IMR-90 (cell line): ENCODE measurements around the gene SAFB2.

Experiments
- CEBPB ChIP-seq: IDR thresholded peaks from 2 replicates; pipeline ENCODE4 v1.6.1; 2012; ENCODE audit warnings: low read depth, low read length, improper control_type of control experiment
- FOS ChIP-seq: fragments of 150-350 bp; IDR thresholded peaks from 2 replicates; pipeline ENCODE4 v1.6.1; 2016; ENCODE audit warnings: low read depth, low read length
- MAFK ChIP-seq: IDR thresholded peaks from 2 replicates; pipeline ENCODE4 v1.6.1; 2012; ENCODE audit warnings: low read depth, low read length, improper control_type of control experiment
- MAZ ChIP-seq: IDR thresholded peaks from 2 replicates; pipeline ENCODE4 v1.6.1; 2012; ENCODE audit warnings: low read depth, mild to moderate bottlenecking, low read length, improper control_type of control experiment, moderate library complexity, borderline replicate concordance
- MXI1 ChIP-seq: IDR thresholded peaks from 2 replicates; pipeline ENCODE4 v1.6.1; 2012; ENCODE audit warnings: low read depth, mild to moderate bottlenecking, low read length, moderate library complexity, borderline replicate concordance
- POLR2A ChIP-seq: IDR thresholded peaks from 2 replicates; pipeline ENCODE4 v1.6.1; 2012; ENCODE audit warnings: mild to moderate bottlenecking, low read depth, low read length
- RAD21 ChIP-seq: IDR thresholded peaks from 2 replicates; pipeline ENCODE4 v1.6.1; 2012; ENCODE audit warnings: low read length, improper control_type of control experiment
- RFX5 ChIP-seq: IDR thresholded peaks from 2 replicates; pipeline ENCODE4 v1.8.0; 2012; ENCODE audit warnings: low read depth, mild to moderate bottlenecking, low read length, moderate library complexity
- TF ChIP-seq, protein P1 (sequence below): conservative IDR thresholded peaks from 2 replicates; pipeline ENCODE4 v1.5.1; 2012; ENCODE audit warnings: mild to moderate bottlenecking, low read depth, low read length, improper control_type of control experiment
- TF ChIP-seq, protein P2 (sequence below): fragments of 150-350 bp; IDR thresholded peaks from 2 replicates; pipeline ENCODE4 v1.6.1; 2017; ENCODE audit warnings: mild to moderate bottlenecking, antibody characterized with exemption, low read length, low read depth

GRCh38 chr19:5580161-5580571 lies 42.4 kb downstream of the SAFB2 start:
- TF ChIP-seq, protein P1, sequence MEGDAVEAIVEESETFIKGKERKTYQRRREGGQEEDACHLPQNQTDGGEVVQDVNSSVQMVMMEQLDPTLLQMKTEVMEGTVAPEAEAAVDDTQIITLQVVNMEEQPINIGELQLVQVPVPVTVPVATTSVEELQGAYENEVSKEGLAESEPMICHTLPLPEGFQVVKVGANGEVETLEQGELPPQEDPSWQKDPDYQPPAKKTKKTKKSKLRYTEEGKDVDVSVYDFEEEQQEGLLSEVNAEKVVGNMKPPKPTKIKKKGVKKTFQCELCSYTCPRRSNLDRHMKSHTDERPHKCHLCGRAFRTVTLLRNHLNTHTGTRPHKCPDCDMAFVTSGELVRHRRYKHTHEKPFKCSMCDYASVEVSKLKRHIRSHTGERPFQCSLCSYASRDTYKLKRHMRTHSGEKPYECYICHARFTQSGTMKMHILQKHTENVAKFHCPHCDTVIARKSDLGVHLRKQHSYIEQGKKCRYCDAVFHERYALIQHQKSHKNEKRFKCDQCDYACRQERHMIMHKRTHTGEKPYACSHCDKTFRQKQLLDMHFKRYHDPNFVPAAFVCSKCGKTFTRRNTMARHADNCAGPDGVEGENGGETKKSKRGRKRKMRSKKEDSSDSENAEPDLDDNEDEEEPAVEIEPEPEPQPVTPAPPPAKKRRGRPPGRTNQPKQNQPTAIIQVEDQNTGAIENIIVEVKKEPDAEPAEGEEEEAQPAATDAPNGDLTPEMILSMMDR: no peak
- TF ChIP-seq MAFK (no peak), CEBPB (no peak), FOS (no peak), RAD21 (no peak), POLR2A (no peak), MAZ (no peak), RFX5 (no peak), MXI1 (no peak)
- TF ChIP-seq, protein P2, sequence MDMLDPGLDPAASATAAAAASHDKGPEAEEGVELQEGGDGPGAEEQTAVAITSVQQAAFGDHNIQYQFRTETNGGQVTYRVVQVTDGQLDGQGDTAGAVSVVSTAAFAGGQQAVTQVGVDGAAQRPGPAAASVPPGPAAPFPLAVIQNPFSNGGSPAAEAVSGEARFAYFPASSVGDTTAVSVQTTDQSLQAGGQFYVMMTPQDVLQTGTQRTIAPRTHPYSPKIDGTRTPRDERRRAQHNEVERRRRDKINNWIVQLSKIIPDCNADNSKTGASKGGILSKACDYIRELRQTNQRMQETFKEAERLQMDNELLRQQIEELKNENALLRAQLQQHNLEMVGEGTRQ: no peak
